ENCODE measurements around the gene YIPF5. TPM values are rescaled to one million over a fixed set of nuclear protein-coding genes. Genes with fewer than 3 reads are reported as not detected.

The YIPF5 gene
- polyA plus RNA-seq, 1 donor (not counting 4 experiments of a cell fraction or from before 2014, with no cell fraction given), result 83.9 TPM

GRCh38 chr5:144144956-144145751 lies 25.3 kb downstream of the YIPF5 start:
- peak; percentile 59 for FAIRE-seq

DNA sequence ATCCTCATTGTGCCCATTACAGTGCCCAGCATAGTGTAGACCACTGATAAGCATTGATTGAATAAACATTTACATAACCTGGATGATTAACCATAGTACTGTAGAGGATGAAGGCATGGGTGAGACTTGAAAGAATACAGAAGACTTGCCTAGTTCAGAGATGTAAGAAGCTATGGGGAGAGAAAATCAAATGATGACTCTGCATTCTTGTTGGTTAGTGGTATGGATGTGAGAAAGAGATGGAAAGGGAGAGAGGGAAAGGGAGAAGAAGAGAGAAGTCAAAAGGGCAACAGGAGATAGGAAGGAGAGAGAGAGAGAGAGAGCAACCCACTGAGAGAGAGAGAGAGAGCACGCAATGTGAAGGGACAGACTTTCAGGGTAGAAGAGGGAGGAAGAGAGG lies 26.8 kb downstream of the YIPF5 start:
- DNase-seq (ENCODE audit: low read depth, low spot score) (no peak), FAIRE-seq (no peak)
- peaks cover 2% of the 10 kb centered on the region for H3K4me1 ChIP-seq (ENCODE audit: control insufficient read depth, extremely low read depth, insufficient read depth, low read length)
- no peak overlapping the region for H3K4me3 ChIP-seq (ENCODE audit: control insufficient read depth in 2 of 3, extremely low read depth in 1 of 3, insufficient read depth in 2 of 3, low read depth in 1 of 3, low read length in 3 of 3)
- H2AFZ ChIP-seq (ENCODE audit: control insufficient read depth, low read length), result no peak overlapping the region
- H4K20me1 ChIP-seq (ENCODE audit: control insufficient read depth, extremely low read depth, insufficient read depth, low read length), result no peaks in the 10 kb centered on the region
- no peak overlapping the region for H3K9ac ChIP-seq (ENCODE audit: control insufficient read depth, extremely low read depth, insufficient read depth, low read length)
- H3K9me3 ChIP-seq (ENCODE audit: control insufficient read depth, low read depth, low read length), result no peaks in the 10 kb centered on the region
- H3K4me2 ChIP-seq (ENCODE audit: control insufficient read depth, extremely low read depth, insufficient read depth, low read depth, low read length), result no peak overlapping the region
- H3K27ac ChIP-seq (ENCODE audit: control insufficient read depth, insufficient read depth, low read length), result no peak overlapping the region
- H3K27me3 ChIP-seq (ENCODE audit: control insufficient read depth, extremely low read depth, insufficient read depth, low read length), result no peaks in the 10 kb centered on the region
- no peak for TF ChIP-seq EZH2 (IDR thresholded peaks at IDR 0.05; ENCODE audit: low read length)
- TF ChIP-seq, protein P1, sequence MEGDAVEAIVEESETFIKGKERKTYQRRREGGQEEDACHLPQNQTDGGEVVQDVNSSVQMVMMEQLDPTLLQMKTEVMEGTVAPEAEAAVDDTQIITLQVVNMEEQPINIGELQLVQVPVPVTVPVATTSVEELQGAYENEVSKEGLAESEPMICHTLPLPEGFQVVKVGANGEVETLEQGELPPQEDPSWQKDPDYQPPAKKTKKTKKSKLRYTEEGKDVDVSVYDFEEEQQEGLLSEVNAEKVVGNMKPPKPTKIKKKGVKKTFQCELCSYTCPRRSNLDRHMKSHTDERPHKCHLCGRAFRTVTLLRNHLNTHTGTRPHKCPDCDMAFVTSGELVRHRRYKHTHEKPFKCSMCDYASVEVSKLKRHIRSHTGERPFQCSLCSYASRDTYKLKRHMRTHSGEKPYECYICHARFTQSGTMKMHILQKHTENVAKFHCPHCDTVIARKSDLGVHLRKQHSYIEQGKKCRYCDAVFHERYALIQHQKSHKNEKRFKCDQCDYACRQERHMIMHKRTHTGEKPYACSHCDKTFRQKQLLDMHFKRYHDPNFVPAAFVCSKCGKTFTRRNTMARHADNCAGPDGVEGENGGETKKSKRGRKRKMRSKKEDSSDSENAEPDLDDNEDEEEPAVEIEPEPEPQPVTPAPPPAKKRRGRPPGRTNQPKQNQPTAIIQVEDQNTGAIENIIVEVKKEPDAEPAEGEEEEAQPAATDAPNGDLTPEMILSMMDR (optimal IDR thresholded peaks at IDR 0.05 in 1 of 3, IDR thresholded peaks at IDR 0.05 in 1 of 3, conservative IDR thresholded peaks at IDR 0.05 in 1 of 3; ENCODE audit: extremely low read depth in 1 of 3, insufficient read depth in 2 of 3, low read length in 3 of 3), result no peak
- dilution Hi-C loops (cut with MboI; ENCODE audit: extremely low pct_ligation_motif_present, low sequenced_read_pairs), result no loop called here
- no peaks in the 10 kb centered on the region for H3K36me3 ChIP-seq (ENCODE audit: control insufficient read depth in 2 of 2, extremely low read depth in 1 of 2, insufficient read depth in 2 of 2, low read length in 2 of 2)
- H3K79me2 ChIP-seq (ENCODE audit: control insufficient read depth, insufficient read depth, low read length), result no peaks in the 10 kb centered on the region
- no peaks in the 10 kb centered on the region for H3K9me1 ChIP-seq (ENCODE audit: control insufficient read depth, extremely low read depth, insufficient read depth, low read length)

More at GRCh38 chr5:144144956-144145751, 25.3 kb downstream of the YIPF5 start:
- no peaks in the 10 kb centered on the region for H3K9me3 ChIP-seq (ENCODE audit: control insufficient read depth, low read depth, low read length)
- dilution Hi-C loops (cut with MboI; ENCODE audit: extremely low pct_ligation_motif_present, low sequenced_read_pairs), result no loop called here
- no peak overlapping the region for H2AFZ ChIP-seq (ENCODE audit: control insufficient read depth, low read length)
- H3K4me1 ChIP-seq (ENCODE audit: control insufficient read depth, extremely low read depth, insufficient read depth, low read length), result peaks cover 2% of the 10 kb centered on the region
- no peak overlapping the region for H3K9ac ChIP-seq (ENCODE audit: control insufficient read depth, extremely low read depth, insufficient read depth, low read length)
- TF ChIP-seq, protein P1 (optimal IDR thresholded peaks at IDR 0.05 in 1 of 3, IDR thresholded peaks at IDR 0.05 in 1 of 3, conservative IDR thresholded peaks at IDR 0.05 in 1 of 3; ENCODE audit: extremely low read depth in 1 of 3, insufficient read depth in 2 of 3, low read length in 3 of 3), result no peak
- TF ChIP-seq EZH2 (IDR thresholded peaks at IDR 0.05; ENCODE audit: low read length), result no peak
- H3K4me3 ChIP-seq (ENCODE audit: control insufficient read depth in 2 of 3, extremely low read depth in 1 of 3, insufficient read depth in 2 of 3, low read depth in 1 of 3, low read length in 3 of 3), result no peak overlapping the region
- no peaks in the 10 kb centered on the region for H4K20me1 ChIP-seq (ENCODE audit: control insufficient read depth, extremely low read depth, insufficient read depth, low read length)
- H3K27ac ChIP-seq (ENCODE audit: control insufficient read depth, insufficient read depth, low read length), result no peak overlapping the region
- no peaks in the 10 kb centered on the region for H3K27me3 ChIP-seq (ENCODE audit: control insufficient read depth, extremely low read depth, insufficient read depth, low read length)
- H3K79me2 ChIP-seq (ENCODE audit: control insufficient read depth, insufficient read depth, low read length), result no peaks in the 10 kb centered on the region
- no peaks in the 10 kb centered on the region for H3K36me3 ChIP-seq (ENCODE audit: control insufficient read depth in 2 of 2, extremely low read depth in 1 of 2, insufficient read depth in 2 of 2, low read length in 2 of 2)
- H3K4me2 ChIP-seq (ENCODE audit: control insufficient read depth, extremely low read depth, insufficient read depth, low read depth, low read length), result no peak overlapping the region
- no peak for DNase-seq (ENCODE audit: low read depth, low spot score)
- H3K9me1 ChIP-seq (ENCODE audit: control insufficient read depth, extremely low read depth, insufficient read depth, low read length), result no peaks in the 10 kb centered on the region

Measured in keratinocyte (primary cell).